Measurements from ENCODE around the gene NYNRIN.

Gene NYNRIN

GRCh38 chr14:24463017-24463883 lies 64.4 kb downstream of the NYNRIN start:
- Histone ChIP-seq H3K27me3 (ENCODE audit: insufficient read depth, low read depth, severe bottlenecking) (peaks cover 29% of the 10 kb centered on the region), H3K4me3 (ENCODE audit: low read depth, low read length) (no peak overlapping the region), H3K9me3 (ENCODE audit: severe bottlenecking) (no peaks in the 10 kb centered on the region), H3K27ac (no peak overlapping the region), H3K36me3 (no peaks in the 10 kb centered on the region)
- no peak for TF ChIP-seq CTCF (IDR thresholded peaks at IDR 0.05; ENCODE audit: low read depth, low read length)
- DNase-seq = no peak

GRCh38 chr14:24463884-24464785 lies 65.3 kb downstream of the NYNRIN start:
- Histone ChIP-seq H3K27me3 (ENCODE audit: insufficient read depth, low read depth, severe bottlenecking) (peaks cover 29% of the 10 kb centered on the region), H3K27ac (no peak overlapping the region), H3K4me3 (ENCODE audit: low read depth, low read length) (no peak overlapping the region), H3K36me3 (no peaks in the 10 kb centered on the region), H3K9me3 (ENCODE audit: severe bottlenecking) (no peaks in the 10 kb centered on the region)
- no peak for DNase-seq
- TF ChIP-seq CTCF (IDR thresholded peaks at IDR 0.05; ENCODE audit: low read depth, low read length) = no peak

GRCh38 chr14:24465368-24465767 lies 66.6 kb downstream of the NYNRIN start:
- Histone ChIP-seq H3K36me3 (no peaks in the 10 kb centered on the region), H3K9me3 (ENCODE audit: severe bottlenecking) (no peaks in the 10 kb centered on the region), H3K27ac (no peak overlapping the region), H3K4me3 (ENCODE audit: low read depth, low read length) (no peak overlapping the region), H3K27me3 (ENCODE audit: insufficient read depth, low read depth, severe bottlenecking) (peaks cover 30% of the 10 kb centered on the region)
- no peak for DNase-seq
- no peak for TF ChIP-seq CTCF (IDR thresholded peaks at IDR 0.05; ENCODE audit: low read depth, low read length)

- Histone ChIP-seq H3K4me3 (ENCODE audit: low read depth, low read length) (no peak overlapping the region), H3K36me3 (no peaks in the 10 kb centered on the region), H3K9me3 (ENCODE audit: severe bottlenecking) (no peaks in the 10 kb centered on the region), H3K27me3 (ENCODE audit: insufficient read depth, low read depth, severe bottlenecking) (peaks cover 30% of the 10 kb centered on the region), H3K27ac (no peak overlapping the region)
- DNase-seq = no peak
- TF ChIP-seq CTCF (IDR thresholded peaks at IDR 0.05; ENCODE audit: low read depth, low read length) = no peak
Observed at GRCh38 chr14:24465805-24466204, 67.0 kb downstream of the NYNRIN start.
